Eye (tissue), 1 donor: ENCODE measurements around the gene TRIB2.

Experiments
- DNase-seq: peaks from one replicate; pipeline ENCODE4 v3.0.0-alpha.2; 2015

Gene TRIB2

GRCh38 chr2:12721566-12722446, 5.1 kb downstream of the TRIB2 start:
- DNase-seq, result peak; percentile 47

DNA sequence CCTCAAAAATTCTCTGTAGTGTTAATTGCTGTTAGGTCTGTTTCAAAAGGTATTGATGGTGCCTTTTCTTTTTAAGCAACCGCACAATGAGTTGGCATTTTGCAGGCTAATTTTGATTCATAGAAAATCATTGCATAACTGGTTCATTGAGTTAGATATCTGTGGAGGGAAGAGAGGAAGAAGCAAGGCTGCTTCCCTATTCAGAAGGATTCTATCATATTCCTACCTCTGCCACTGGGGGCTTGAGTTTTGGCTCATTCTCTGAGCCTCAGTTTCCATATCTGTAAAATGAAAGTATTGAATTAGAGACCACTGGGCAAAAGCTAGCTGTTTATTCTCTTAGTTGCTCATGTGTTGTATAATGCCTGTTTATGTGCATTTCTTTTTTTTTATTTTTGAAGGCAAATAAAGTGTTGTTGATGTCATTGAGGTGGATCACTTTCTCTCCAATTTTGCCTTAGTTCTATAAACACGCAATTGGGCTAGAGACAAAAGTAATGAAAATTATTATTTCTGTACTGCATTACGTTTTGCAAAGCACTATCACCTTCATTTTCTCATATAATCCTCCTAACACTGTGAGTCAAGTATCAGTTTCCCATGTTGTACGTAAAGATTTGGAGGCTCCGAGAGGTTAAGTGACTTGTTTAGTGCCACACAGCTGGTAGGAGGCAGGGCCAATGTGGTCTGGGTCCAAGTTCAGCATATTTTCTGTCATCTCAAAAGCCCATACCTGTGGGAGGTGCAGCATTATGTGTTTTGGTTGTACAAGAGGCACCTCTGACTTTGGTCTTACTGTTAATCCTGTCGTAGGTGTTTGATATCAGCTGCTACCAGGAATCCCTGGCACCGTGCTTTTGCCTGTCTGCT, 5.9 kb downstream of the TRIB2 start:
- no peak for DNase-seq

GRCh38 chr2:12723736-12724463, 7.2 kb downstream of the TRIB2 start:
- no peak for DNase-seq

- DNase-seq, result no peak
These were observed 8.8 kb downstream of the TRIB2 start for GRCh38 chr2:12725233-12726187.

DNA sequence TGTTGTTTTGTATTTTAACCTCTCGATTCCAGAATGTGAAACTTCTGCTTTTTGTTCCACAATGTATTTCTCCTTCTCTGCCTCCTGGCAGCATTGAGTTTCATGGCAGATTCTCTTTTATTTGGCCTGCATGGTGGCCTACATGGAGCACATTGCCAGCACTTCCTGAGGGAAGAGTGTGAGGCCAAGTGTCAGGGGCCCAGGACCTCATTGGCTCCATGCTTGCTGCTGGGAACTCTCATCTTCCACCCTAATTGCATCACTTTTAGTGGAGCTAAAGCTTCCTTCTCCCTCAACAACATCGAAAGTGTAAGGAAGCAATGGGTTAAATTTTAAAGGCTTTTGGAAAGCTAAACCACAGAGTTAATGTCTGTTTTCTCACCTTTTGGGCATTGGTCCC, 9.5 kb downstream of the TRIB2 start:
- DNase-seq, result no peak

- no peak for DNase-seq
These were observed 10.3 kb downstream of the TRIB2 start for GRCh38 chr2:12727065-12727464.

GRCh38 chr2:12727641-12728040, 10.9 kb downstream of the TRIB2 start:
- no peak for DNase-seq

DNA sequence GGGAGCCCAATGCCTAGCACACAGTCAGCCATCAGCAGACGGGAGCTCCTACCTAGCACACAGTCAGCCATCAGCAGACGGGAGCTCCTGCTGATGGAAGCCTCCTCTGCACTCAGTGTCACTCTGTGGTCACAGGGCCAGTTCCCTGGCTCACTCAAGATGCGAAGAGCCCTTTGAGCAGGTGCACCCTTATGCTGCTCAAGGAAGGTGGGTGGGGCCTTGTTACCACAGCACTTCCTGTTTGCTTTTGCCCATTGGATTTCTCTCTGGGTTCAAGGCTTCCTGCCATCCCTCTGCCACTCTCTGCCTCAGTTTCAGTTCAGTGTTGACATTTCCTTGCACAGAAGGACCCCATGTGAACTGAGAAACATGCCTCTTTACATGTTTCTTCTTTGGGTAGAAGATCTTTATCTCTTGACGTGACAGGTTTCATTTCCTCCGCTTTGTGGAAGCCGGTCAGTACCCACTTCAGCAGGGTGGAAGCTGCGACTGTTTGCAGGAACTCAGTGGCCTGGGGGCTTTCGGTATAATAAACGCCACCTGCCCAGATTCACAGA, 11.6 kb downstream of the TRIB2 start:
- DNase-seq, result no peak

DNA sequence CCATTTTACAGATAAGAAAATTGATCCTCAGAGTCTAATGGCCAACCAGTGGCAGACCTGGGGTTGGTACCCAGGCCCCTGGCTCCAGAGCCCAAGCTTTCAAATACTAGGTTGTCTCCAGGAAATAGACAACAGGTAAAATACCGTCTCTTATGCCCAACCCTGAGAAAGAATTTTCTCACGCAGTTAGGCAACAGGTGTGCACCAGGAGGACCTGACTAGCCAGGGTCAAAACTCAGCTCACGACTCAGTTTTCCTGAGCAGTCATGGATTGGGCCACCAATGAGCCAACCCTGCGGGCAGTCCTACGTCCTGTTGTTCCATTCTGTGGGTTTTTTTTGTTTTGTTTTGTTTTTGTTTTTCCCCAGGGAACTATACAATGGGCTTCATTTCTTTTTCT, 13.5 kb downstream of the TRIB2 start:
- DNase-seq, result no peak

DNA sequence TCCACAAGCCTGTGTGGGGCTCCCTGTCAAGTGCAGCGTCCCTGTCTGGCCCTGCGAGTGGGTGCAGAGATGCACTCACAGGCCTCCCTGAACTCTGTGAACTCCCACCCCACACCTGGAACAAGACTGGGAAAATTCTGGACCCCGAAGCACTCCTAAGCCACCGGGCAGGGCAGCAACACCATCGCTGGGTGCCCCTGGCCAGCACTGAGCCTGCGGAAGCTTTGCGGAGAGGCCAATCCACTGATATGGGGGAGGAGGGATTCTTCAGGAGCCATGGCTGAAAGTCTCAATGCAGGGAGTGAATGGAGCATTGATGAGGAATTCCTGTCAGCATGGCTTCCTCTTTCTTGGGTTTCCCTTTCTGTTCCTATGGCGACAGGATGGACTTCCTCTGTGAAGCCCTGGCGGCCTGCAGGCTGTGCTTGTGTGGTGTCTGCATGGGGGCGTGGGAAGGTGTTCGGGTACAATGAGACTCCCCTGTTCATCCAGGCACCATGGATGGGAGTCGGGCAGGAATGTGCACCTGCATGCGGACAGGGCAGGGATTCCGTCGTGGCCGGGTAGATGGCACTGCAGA, 15.1 kb downstream of the TRIB2 start:
- no peak for DNase-seq

- DNase-seq, result no peak
These were observed 15.9 kb downstream of the TRIB2 start for GRCh38 chr2:12732651-12733050.

DNA sequence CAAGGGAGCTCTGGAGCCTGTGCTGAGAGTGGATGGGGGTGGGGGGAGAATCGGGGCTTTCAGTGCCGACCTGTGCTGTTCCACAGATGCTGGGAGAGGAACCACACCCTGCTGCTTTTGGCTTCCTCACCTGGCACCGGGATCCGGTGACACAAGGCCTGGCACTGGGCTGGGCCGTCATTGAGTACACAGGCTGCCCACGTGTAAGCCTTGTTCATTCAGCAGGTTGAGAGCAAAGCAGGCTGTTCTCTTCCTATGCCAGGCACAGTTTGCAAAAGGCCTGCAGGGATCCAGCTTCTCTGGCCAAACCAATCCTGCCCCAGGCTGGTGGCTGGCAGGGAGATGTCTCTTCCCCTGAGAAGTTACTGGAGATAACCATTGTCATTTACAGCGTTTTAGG, 17.1 kb downstream of the TRIB2 start:
- no peak for DNase-seq

DNA sequence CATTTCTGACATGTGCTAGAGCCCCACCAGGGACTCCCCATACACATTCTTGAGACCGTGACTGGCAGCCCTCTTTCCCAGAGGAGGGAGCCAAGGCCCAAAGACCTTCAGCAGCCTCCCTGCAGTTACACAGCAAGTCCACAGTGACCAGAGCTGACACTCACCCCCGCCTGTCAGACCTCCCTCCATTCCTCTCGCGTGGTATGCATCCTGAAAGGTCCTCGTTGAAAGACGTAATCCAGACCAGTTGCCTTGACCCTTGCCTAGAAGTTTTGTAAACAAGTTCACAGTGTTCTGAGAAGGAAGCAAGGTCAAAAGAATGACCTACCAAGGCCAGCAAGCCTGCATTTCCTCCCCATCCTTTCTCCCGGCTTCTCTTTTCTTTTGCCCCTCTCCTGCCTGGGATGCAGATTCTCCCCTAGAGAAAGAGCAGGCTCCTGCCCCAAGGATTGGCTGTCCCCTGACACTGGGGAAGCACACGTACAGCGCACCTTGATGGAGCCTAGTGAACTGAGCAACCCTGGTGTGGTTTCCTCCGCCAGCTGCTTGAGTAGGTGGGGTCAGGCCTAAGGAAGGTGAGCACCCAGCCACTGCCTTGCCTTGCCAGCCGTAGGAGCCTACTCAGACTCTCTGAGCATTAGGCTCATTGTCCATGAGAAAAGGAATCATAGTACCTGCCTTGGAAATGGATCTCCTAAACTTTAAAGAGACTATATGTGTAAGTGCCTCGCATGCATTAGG, 18.3 kb downstream of the TRIB2 start:
- DNase-seq, result no peak

- DNase-seq, result no peak
These were observed 20.6 kb downstream of the TRIB2 start for GRCh38 chr2:12737297-12737696.

DNA sequence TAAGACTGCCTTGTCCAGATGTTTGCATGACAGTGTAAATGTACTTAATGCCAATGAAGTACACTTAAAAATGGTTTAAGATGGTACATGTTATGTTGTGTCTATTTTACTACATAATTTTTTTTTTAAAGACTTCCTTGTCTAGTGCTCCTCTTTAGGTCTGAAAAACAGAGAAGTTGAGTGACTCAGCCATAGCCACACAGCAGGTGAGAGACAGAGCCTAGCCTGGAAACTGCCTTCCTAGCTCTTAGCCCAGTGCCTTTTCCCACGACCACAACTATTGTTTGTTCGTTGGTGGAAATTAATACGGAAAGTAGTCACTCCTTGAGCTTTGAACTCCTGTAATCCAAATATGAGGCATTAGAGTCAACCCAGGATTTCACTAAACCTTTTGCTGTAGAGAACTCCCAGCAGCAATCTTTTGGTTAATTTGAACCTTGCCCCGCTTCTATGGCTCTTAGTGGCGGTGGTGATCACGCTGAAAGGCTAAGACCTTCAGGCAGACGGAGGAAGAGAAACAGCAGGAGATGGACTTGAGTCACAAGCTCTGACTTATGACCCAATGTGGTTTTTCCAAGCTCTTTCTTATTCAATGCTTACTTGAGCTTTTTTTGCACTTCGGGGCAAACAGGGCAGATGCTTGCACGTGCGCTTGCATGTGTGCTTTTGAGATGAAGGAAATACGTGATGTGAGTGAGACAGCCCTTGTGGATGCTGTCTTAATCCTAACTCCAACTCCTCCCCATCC, 21.2 kb downstream of the TRIB2 start:
- no peak for DNase-seq

DNA sequence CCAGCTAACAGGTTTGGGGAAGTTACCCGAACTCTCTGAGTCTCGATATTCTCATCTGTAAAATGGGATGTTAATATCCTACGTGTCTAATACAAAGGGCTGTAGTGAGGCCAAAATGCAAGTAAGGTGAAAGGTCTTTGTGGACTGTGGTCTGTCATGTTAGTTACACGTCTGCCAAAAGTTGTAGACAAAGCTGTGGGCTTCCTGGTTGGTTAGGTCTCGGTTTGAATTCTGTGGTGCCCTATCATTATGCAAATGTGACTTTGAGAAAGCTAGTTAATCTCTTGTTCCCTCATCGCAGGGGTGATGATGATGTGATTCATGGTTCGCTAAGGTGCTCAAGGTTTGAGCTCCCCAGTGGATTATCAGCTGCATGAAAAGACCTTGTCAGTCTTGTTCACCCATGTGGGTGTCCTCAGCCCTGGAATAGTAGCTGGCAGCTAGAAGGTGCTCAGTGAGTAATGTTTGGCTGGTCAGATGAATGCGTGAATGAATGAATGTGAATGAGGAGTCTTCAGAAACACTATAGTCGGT, 23.1 kb downstream of the TRIB2 start:
- DNase-seq, result no peak

GRCh38 chr2:12741380-12741779, 24.6 kb downstream of the TRIB2 start:
- DNase-seq, result no peak

- no peak for DNase-seq
These were observed 26.2 kb downstream of the TRIB2 start for GRCh38 chr2:12742891-12743290.

DNA sequence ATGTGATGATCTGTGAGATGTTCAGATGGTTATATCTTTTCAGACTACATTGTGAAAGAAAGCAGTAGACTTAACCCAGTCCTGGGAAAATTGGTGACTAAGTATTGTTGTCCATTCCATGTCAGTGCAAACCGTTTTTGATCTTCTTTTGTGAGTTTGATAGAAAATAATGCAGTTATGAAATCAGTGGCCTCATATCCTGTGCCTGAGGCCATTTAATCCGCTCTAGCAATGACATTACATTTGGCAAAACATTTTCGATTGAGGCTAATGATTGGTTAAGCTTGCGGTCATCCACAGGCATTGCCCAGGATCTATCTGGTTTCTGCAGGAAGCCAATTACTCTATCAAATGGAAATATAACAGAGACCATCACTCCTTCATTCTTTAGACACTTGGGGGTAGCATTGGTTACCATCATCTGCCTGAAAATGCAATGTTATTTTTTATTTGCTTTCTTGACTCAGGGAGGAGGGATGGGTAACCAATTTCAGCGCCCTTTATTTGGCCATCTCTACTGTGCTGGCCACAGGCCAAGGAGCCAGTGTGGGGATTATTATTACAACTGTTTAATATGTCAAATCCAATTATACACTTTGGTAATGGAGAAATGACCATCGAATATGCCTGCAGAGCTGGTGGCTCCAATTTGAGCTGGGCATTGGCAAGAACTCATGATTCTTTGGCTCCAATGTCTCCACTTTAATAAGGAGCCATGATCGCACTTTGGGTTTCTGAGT, 33.6 kb downstream of the TRIB2 start:
- no peak for DNase-seq
